Kidney (tissue), 22 donors: ENCODE results near the gene OR4F15. TPM values are rescaled to one million over a fixed set of nuclear protein-coding genes. Genes with fewer than 3 reads are reported as not detected.
"Not testable (repeated sequence)": the region's sequence is repeated elsewhere in the genome, so short reads cannot be mapped to it uniquely, and the experiment has no call there.

Source experiments
- DNase-seq, 5 donors: peaks; one replicate each; pipeline ENCODE4 v3.0.0-alpha.2; 2013 to 2020
- FAIRE-seq: peaks from 2 replicates; lab custom pipeline; 2012; peaks lifted over from hg19 to GRCh38; lab: Jason Lieb, UNC
- H3K27ac ChIP-seq, 2 donors: one replicate each; pipeline ENCODE4 v1.7.0; 2013; ENCODE audit warnings: low read depth in 2 of 2, low read length in 2 of 2, inconsistent platforms in 1 of 2
- H3K27me3 ChIP-seq: one replicate; pipeline ENCODE4 v1.7.1; 2013; ENCODE audit warnings: low read length, inconsistent platforms; ENCODE audit not compliant: control insufficient read depth, insufficient read depth
- H3K36me3 ChIP-seq, 3 donors: one replicate each; pipeline versions ENCODE4 v1.7.0 to v1.7.1; 2013; ENCODE audit warnings: low read length in 3 of 3, control low read depth in 1 of 3, inconsistent platforms in 1 of 3; ENCODE audit not compliant: insufficient read depth in 3 of 3, control insufficient read depth in 2 of 3
- H3K4me1 ChIP-seq, 3 donors: one replicate each; pipeline versions ENCODE4 v1.7.0 to v1.7.1; 2013; ENCODE audit warnings: low read length in 3 of 3, inconsistent platforms in 1 of 3, low read depth in 1 of 3; ENCODE audit not compliant: control insufficient read depth in 2 of 3, insufficient read depth in 2 of 3
- H3K4me3 ChIP-seq, 3 donors: one replicate each; pipeline versions ENCODE4 v1.7.0 to v1.8.1; 2013; ENCODE audit warnings: low read length in 3 of 3, control low read depth in 1 of 3, inconsistent platforms in 1 of 3
- H3K9ac ChIP-seq, 3 donors: one replicate each; pipeline versions ENCODE4 v1.7.0 to v1.7.1; 2013; ENCODE audit warnings: low read length in 3 of 3, control low read depth in 1 of 3, inconsistent platforms in 1 of 3
- H3K9me3 ChIP-seq, 3 donors: one replicate each; pipeline versions ENCODE4 v1.7.0 to v1.7.1; 2013; ENCODE audit warnings: low read length in 3 of 3, control low read depth in 1 of 3, inconsistent platforms in 1 of 3; ENCODE audit not compliant: control insufficient read depth in 2 of 3, insufficient read depth in 1 of 3
- intact Hi-C: fragments of 100-400 bp; cut with DNase I; formaldehyde crosslinking; loops from one replicate; pipeline ENCODE4 v1.11.1; 2022
- long read RNA-seq, 10 donors: library from polyadenylated mRNA in 1 of 10; unstranded in 1 of 10; transcript quantifications; one replicate each; pipeline ENCODE4 v2.0.0 and lab custom pipeline, GENCODE V29; 2021 to 2026
- polyA plus RNA-seq: library from polyadenylated mRNA; stranded (reverse); fragments of 350-450 nt; fragmentation: Illumina TruSeq; extraction: RNeasy Lipid Tissue Mini Kit (QIAGEN cat#74804); gene quantifications from one replicate; pipeline ENCODE4 v1.2.3, GENCODE V29; 2014; ENCODE audit warnings: low read depth, low replicate concordance; ENCODE audit not compliant: insufficient read depth
- total RNA-seq: library from RNA; stranded (reverse); fragmentation: NEBNext Ultra II Directional; extraction: Animal tissue kit (Norgen Biotek cat#: 25700); gene quantifications from one replicate; pipeline ENCODE4 v1.2.1, GENCODE V29; 2021
- TF ChIP-seq, protein P1 (sequence below): IDR thresholded peaks from 3 replicates; pipeline ENCODE4 v1.5.1; 2012; ENCODE audit warnings: mild to moderate bottlenecking, moderate library complexity, borderline replicate concordance; ENCODE audit not compliant: insufficient read depth; ENCODE audit errors: extremely low read depth
- donor health status: control.
- donor health status: control.
- donor health status: control.
- donor health status: control.
- donor health status: control.
- donor health status: DM: yes; HTN: yes; CAD: no.
- donor health status: Normal renal cell carcinoma (clear cell type).

OR4F15 gene, protein sequence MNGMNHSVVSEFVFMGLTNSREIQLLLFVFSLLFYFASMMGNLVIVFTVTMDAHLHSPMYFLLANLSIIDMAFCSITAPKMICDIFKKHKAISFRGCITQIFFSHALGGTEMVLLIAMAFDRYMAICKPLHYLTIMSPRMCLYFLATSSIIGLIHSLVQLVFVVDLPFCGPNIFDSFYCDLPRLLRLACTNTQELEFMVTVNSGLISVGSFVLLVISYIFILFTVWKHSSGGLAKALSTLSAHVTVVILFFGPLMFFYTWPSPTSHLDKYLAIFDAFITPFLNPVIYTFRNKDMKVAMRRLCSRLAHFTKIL
- total RNA-seq: 0.13 TPM
- not detected for polyA plus RNA-seq
- long read RNA-seq, donor 1: 0 reads
- long read RNA-seq, donor 2: 0 reads
- long read RNA-seq, donor 3: 0 reads
- long read RNA-seq, donor 4: 0 reads
- long read RNA-seq, donor 5: 0 reads
- long read RNA-seq, donor 6: 0 reads
- long read RNA-seq, donor 7: 0 reads
- long read RNA-seq, donor 8: 0 reads
- long read RNA-seq, donor 9: 0 reads
- long read RNA-seq, donor 10: 0 reads

DNA sequence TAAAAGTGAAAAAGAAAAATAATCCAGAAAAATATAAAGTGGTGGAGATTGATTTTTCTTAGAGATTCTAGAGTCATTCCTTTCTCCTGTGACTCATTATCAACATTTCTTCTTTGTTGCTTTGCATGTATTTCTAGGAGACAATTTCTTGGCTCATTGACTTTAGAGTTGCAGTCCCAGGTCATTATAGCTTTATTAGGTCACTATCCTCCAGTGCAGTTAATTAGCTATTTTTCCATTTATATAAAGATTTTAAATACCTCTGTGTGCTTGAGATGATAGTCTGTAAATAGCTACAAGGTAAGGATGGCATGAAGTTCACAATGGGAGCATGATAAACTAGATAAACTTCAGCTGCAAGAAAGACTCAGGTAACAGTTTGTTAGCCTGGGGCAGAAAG, at the start of gene OR4F15:
TSS of gene OR4F15 (plus strand) at position 301 of the 400 bp plus-strand sequence. CDS start 5,985 bp downstream, outside the sequence.
- no peak within 1 kb of the TSS for H3K9ac ChIP-seq
- H3K9me3 ChIP-seq: no peaks in the 10 kb centered on the region
- no peaks in the 10 kb centered on the region for H3K27me3 ChIP-seq
- DNase-seq (no peak), FAIRE-seq (no peak)
- intact Hi-C loops: no loop called here
- H3K27ac ChIP-seq: no peak within 1 kb of the TSS
- no peaks in the 10 kb centered on the region for H3K36me3 ChIP-seq
- no peak within 1 kb of the TSS for H3K4me3 ChIP-seq
- TF ChIP-seq, protein P1, sequence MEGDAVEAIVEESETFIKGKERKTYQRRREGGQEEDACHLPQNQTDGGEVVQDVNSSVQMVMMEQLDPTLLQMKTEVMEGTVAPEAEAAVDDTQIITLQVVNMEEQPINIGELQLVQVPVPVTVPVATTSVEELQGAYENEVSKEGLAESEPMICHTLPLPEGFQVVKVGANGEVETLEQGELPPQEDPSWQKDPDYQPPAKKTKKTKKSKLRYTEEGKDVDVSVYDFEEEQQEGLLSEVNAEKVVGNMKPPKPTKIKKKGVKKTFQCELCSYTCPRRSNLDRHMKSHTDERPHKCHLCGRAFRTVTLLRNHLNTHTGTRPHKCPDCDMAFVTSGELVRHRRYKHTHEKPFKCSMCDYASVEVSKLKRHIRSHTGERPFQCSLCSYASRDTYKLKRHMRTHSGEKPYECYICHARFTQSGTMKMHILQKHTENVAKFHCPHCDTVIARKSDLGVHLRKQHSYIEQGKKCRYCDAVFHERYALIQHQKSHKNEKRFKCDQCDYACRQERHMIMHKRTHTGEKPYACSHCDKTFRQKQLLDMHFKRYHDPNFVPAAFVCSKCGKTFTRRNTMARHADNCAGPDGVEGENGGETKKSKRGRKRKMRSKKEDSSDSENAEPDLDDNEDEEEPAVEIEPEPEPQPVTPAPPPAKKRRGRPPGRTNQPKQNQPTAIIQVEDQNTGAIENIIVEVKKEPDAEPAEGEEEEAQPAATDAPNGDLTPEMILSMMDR: no peak
- no peaks in the 10 kb centered on the region for H3K4me1 ChIP-seq

DNA sequence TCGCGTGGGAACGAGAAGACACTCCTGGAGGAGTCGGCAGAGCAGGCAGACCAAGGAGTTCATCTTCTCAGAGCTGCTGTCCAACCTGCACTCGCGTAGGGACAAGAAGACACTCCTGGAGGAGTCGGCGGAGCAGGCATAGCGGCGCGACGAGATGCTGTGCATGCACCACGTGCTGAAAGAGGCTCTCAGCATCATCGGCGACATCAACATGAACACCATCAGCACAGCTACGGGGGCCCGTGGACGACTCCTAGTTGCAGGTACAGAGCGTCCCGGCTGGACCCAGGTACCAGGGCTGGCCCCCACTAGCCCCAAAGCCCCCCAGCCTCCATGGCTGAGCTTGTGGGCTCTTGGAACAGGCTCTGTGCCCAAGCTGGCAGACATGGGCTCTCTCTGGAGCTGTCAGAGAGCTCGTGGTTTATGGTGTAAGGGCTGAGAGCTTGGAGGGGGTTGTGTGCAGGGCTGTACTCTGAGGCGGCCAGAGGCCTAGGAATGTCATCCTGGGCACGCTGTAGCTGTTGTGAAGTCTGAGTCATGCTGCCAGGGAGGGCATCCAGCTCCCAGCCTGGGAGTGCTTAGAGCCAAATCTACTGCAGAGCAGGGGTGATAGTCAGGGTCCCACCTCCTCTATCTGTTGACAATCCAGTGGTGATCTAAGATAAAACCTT, 47.2 kb upstream of the OR4F15 start:
- H3K27me3 ChIP-seq, H3K4me1 ChIP-seq, H3K36me3 ChIP-seq, H3K4me3 ChIP-seq, H3K27ac ChIP-seq, DNase-seq, FAIRE-seq, H3K9me3 ChIP-seq, intact Hi-C loops, H3K9ac ChIP-seq: not testable (repeated sequence)

DNA sequence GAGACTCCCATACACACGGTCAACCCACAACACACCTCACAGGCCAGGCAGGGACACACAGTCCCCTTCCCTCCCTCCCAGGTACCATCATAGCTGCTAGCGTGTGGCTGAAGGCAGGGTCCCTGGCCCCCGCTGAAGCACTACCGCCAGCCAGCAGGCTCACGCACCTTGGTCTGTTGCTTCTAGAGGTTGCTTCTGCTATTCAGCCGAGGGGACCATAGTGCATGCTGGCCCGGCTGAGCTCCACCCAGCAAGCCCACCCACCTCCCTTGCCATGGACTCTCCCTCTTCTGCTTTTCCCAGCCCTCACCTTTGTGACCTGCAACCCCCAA, 46.7 kb upstream of the OR4F15 start:
- H3K9me3 ChIP-seq, H3K4me3 ChIP-seq, DNase-seq, intact Hi-C loops, H3K36me3 ChIP-seq, H3K27ac ChIP-seq, H3K4me1 ChIP-seq, FAIRE-seq, H3K27me3 ChIP-seq, H3K9ac ChIP-seq: not testable (repeated sequence)

DNA sequence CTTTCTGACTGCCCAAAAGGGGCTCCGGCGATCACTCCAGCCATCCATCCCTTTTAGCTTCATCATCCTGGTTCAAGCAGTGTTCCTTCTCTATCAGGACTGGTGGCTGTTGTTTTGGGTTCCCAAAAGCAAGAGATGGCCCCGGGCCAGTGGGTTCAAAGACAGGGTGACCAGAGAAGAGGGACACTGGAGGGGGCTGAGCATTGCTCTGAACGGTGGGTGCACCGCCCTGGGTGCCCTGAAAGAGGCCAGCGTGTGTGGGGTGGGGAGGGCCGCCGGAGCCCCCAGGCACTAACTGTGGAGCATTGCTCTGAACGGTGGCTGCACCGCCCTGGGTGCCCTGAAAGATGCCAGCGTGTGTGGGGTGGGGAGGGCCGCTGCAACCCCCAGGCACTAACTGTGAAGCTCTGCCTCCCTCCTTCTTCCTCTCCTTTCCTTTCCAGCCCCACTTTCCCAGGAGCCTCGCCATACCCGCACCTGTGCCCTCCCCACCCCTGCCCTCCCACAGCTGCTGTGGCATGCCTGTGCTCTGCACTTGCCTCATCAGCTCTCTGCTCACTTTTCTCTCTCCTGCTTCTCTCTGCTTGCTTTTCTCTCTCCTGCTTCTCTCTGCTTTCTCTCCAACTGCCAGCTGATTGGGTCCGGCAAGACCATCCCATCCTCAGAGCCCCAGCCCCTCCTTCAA, 46.1 kb upstream of the OR4F15 start:
- DNase-seq (no peak), FAIRE-seq (no peak)
- no peaks in the 10 kb centered on the region for H3K9me3 ChIP-seq
- H3K36me3 ChIP-seq: no peaks in the 10 kb centered on the region
- no peak overlapping the region for H3K4me3 ChIP-seq
- no peaks in the 10 kb centered on the region for H3K27me3 ChIP-seq
- TF ChIP-seq, protein P1: no peak
- H3K4me1 ChIP-seq: no peaks in the 10 kb centered on the region
- intact Hi-C loops: no loop called here
- H3K27ac ChIP-seq: no peak overlapping the region
- H3K9ac ChIP-seq: no peak overlapping the region

DNA sequence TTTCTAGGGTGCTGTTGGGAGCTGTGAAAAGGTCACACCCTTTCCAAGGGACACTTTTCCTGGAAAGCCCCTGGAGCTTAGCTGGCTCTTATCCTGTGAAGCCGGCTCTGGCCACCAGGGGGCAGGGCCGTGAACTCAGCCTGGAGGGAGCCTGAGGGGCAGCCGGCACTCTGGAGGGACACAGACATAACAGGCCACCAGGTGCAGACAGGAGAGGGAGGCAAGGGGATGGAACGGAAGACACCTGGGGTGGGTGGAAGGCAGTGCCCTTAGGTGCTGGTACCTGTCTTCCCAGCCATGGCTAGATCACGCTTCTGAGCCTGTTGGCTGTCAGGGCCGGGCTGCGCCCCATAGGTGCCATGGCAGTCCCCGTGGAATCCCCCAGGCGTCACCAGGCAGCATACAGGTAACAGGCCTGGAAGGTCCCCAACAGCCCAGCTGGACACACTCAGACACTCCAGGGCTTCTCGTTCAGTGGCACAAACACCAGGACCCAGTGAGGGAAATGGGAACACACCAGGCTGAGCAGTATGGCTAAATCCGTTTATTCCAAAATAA, 44.8 kb upstream of the OR4F15 start:
- H3K9ac ChIP-seq, DNase-seq, H3K36me3 ChIP-seq, intact Hi-C loops, H3K27me3 ChIP-seq, H3K4me1 ChIP-seq, H3K27ac ChIP-seq, H3K9me3 ChIP-seq, H3K4me3 ChIP-seq, FAIRE-seq: not testable (repeated sequence)
